NK-92 (cell line): ENCODE results near the gene TDP1.

Experiments
- DNase-seq: peaks from one replicate; lab custom pipeline; 2025; ENCODE audit not compliant: unreplicated experiment; lab: John Stamatoyannopoulos, UW

The TDP1 gene

GRCh38 chr14:89941830-89942377 is 13.8 kb upstream of the TDP1 start:
- DNase-seq = no peak

DNA sequence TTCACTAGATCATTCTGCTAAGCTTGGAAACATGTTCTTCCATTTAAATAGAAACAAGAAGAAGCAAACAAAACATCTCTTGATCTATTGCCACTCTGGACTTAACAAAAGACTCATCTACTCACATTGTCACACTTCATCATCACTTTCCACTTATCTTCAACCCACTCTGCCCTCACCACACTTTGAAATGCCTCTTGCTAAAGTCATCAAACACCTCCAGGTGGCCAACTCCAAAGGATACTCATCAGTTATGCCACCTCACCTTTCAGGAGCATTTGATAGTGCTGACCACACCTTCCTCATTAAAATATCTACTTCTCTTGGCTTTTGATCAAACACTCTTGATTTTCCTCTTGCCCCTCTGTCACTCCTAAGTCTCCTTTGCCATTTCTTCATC is 8.4 kb upstream of the TDP1 start:
- DNase-seq = no peak

GRCh38 chr14:89952576-89952975 is 3.2 kb upstream of the TDP1 start:
- no peak for DNase-seq

DNA sequence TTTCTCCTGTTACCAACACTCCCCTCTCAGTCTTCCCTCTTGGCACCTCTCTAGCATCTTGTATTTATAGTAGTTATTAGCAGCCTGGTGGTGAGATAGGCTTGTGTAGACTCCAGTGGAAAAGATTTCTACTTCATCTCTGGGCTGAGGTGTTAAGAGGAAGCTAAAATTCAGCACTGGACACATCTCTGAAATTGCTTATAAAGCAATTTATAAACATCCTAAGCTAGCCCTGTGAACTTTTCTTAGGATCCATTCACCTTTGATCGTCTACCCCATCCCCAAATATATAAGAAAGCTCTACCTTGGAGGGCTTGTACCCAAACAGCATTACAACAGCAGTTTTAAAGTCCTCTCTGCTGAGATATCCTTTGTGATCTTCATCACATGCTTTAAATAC is 2.1 kb upstream of the TDP1 start:
- no peak for DNase-seq

DNA sequence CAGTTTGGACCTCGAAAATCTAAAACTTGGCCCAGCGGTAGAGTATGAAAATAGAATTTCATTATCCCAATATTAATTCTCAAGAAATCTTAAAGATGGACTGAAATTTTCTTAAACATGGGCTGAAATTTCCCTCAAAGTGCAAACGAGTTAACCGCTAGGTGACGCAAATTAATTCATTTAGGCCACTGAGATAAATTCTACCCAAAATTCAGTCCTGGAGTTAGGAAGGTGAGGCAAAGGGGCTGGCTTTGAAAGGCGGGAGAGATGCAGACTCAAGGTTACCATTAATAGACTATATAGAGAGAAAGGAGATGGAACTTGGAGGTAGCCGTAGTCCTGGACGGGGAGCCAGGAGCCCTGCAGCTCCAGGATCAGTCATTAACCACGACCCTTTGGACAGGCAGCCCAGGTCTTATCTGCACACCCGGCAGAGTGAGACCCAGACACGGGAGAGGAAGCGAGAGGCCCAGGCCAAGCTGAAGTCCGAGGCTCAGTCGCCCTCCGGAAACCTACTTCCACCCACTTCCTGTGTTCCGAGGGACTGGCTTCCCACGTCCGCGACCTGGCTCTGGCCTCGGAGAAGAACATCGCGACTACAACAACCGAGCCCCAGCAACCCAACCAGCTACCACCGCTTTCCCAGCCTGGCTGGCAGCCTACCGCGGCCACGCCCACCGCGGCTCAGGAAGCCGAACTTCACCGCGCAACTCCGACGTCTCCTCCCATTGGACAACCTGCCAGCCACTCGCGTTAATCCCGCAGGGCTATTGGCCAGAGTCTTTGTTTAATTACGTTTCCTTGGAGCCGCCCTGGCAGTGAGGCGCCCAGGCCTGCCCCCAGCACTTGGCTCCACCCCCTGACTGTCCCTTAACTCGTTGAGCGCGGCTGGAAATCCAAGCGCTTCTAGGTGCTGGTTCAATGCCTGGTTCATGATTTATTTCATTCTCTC is 1.4 kb upstream of the TDP1 start, which contains the start of gene EFCAB11:
Gene EFCAB11 (minus strand): TSS at position 661 of the 952 bp plus-strand sequence. CDS start 70 bp downstream, at position 591.
- DNase-seq = peak; percentile 83

DNA sequence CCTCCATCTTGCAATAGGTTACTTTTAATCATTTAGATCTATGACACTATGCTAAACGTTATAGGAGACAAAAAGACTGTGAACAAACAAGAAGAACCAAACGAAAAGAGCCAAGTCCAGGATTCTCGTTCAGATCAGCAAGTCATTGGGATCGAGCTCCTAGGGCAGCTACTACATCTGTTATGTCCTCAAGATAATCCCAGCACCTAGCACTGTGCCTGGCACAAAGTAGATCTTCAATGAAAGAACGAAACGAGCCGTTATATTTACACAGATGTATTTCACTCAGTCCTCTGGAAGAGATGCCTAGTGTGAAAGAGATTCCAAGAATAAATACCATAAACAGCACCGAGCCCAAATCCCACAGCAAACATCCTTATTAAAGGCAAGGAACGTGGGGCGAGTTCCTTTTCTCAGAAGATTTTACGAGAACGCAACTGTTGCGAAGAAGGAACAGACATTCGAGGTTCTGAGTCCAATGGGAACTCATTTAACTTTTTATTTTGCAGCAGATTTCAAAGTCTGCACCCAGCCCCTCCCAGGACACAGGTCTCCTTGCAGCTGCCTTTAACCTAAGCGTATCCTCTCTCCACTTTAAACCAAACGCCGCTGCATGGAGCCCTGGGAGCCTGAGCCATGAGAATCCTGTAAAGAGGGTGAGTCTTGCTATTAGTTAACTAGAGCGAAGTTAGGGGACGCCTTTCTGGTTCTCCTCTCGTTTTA is 544 bp upstream of the TDP1 start:
- DNase-seq = no peak

- no peak for DNase-seq
Measured at GRCh38 chr14:89956661-89957009, 908 bp downstream of the TDP1 start.

GRCh38 chr14:89957376-89957775 is 1.6 kb downstream of the TDP1 start:
- DNase-seq = no peak

DNA sequence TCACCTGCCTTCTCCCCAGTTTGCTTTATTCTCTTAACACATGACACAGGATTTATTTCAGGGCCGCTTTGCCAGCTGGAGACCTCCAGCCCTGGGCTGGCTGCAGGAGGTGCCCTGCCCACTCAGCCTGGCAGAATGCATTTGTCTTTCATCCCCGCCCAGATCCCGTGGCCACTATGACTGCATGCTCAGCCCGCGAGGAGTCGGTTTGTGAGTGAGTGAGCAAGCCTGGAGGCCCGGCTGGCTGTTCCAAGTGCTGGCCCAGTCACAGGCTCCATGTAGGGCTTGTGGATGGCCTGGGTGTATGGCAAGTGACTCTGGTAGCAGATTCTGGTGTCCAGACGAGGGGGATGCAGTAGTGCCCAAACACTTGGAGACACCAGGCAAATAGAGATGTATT is 2.1 kb downstream of the TDP1 start:
- DNase-seq = no peak

GRCh38 chr14:89958966-89959365 is 3.2 kb downstream of the TDP1 start:
- DNase-seq = no peak

DNA sequence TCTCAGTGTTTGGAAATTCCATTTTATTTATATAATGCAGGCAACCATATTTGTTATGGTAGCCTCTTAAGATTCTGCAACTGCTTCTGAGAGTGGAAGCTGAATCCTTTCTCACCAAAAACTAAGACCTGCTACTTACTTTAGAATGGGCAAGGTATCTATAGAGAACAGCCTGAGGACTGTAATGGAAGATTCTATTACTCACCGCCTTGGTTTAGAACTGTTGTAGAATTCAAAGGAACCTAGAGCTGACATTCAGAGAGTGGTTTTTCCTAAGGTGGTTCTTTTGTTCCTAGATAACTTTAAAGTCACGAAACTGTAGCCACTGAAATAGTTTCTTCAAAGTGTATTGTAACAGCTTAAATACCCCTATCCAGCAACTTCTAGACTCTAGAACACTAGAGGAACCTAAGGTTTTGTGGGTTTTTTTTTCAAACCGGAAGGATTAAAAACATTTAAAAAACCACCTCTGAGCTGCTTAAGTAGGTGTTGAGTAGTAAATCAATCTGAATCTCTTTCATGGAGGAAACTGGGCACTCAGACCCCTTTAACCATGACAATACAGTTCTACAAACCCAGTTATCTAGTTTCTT is 4.2 kb downstream of the TDP1 start:
- DNase-seq = no peak

GRCh38 chr14:89960914-89961313 is 5.2 kb downstream of the TDP1 start:
- no peak for DNase-seq

GRCh38 chr14:89963288-89963978 is 7.7 kb downstream of the TDP1 start:
- no peak for DNase-seq

GRCh38 chr14:89965839-89966238 is 10.1 kb downstream of the TDP1 start:
- DNase-seq = no peak

DNA sequence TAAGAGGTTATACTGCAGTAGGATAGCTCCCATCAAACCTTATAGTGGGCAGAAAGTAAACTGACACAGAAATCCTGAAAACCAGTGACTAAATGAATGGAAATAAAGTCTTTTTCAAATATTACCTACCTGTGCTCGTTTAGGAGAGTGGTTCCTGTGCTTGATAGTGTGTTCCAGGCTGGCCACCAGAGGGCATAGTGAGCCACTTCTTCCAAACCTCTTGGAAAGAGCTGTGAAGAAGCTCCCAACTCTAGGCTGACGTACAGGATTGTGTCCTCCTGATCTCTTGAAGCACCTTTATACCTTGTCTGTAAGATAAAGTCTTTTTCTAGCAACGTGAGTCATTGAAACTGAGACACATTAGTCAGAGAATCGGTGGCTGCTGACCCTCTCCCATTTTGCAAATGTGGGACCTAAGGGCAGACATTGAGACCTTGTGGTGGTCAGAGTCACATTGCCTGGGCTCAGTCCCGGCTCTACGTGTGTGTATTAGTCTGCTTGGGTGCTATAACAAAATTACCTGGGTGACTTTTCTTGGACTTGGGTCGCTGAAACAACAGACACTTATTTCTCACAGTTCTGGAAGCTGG is 17.6 kb downstream of the TDP1 start:
- no peak for DNase-seq

DNA sequence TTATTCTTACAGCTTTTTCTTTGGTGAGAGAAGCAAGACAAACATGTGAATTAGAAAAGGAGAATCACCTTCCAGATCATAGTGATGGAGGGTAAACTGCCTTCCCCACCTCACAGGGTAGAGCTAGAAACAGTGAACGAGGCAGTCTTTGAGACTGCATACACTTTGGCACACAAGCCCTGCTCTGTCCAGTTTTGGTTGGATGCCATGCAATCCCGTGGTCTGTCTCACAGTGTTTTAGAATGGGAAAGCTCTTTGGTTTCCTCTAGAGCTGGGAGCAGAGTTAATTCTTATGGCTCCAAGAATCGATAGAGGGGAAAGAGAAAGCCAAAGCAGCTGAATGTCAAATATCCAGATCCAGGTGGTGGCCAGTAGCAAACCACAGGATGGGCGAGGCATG is 21.9 kb downstream of the TDP1 start:
- DNase-seq = no peak

DNA sequence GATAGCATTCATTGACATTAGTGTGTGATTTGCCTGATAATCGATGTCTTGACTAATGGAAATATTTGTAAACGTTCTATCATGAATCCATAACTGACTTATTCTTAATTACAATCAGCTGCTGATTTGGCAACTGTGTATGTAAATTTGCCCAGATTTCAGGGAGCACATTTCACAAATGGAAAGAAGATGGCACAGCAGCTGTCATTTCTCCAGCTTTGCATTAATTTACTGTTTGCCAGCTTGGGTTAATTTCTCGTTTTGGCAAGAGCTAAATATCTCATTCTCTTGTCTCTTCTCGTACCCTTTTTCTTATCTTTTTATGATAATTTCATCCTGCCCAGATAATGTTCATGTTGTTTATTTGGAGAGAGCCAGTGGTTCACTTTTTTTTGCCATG is 22.9 kb downstream of the TDP1 start:
- no peak for DNase-seq

DNA sequence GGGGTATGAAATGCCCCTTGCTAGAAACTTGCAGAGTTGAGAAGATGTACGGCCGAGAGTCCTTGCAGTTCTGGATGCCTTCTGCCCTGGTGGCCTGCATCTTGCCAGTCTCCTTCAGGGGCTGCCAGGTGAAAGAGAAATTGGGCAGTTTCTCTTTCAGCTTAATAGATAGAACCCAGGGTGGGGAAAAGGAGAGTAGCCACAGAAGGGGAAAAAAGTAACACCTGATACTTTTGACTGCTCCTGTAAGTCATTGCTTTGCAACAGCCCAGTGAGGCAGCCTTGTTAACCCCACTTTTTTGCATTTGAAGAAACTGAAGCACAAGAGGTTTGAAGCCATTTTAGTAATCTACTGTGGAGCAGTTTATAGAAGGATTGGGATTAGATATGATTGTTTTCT is 27.6 kb downstream of the TDP1 start:
- DNase-seq = no peak

DNA sequence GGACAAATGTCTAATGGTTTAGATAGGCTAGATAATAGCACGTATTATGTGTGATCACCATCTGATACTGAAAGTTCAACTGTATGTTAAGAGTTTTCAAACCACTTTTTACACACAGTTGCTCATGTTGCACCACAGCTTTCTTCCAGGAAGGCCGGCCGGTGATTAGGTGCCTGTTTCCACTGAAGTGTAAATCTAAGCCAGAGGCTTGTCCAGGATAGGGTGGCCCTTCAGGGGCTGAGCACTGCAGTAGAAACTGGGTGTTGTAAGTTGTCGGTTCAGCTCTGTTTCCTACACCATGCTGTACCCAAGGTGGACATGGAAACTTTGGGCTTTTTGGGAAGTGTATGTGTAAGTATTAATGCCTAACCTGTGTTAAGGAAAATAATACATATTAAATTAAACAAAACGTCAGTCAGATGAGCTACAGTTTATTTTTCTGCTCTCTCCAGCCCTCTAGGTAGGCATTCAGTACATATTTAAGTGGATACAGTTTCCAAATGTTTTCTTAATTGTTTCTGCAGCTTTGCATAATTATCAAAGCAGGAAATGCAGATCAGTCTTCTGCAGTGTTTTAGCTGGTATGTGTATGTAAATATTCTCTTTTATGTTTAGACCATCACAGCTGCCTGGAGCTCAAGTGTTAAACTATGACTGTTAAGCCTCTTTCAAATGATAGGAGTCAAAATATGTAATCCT is 30.9 kb downstream of the TDP1 start:
- DNase-seq = no peak

DNA sequence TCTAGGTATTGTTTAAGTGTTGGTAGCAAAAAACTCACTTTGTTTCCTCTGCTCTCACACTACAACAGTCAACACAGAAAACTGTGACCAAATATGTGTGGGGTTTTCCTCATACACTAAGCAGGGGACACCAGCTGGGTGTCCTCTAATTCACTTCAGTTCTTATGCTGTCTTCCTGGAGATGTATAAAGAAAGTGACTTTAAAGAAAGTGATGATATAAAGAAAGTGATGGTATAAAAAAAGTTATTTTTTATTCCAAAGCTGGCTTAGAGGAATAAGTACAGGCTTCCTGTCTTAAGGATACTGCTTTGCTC is 31.4 kb downstream of the TDP1 start:
- no peak for DNase-seq
